H54 (cell line): ENCODE measurements around the gene ERCC6L2.

Source experiments
- DNase-seq: peaks from one replicate; pipeline ENCODE4 v3.0.0; 2011; ENCODE audit warnings: low spot score, mixed read lengths; ENCODE audit not compliant: insufficient read length
- FAIRE-seq: peaks from 3 replicates; lab custom pipeline; 2011; peaks lifted over from hg19 to GRCh38; lab: Jason Lieb, UNC
- POLR2A ChIP-seq: IDR thresholded peaks from 2 replicates; pipeline ENCODE4 v1.6.1; 2011; ENCODE audit warnings: low read depth, mild to moderate bottlenecking, low read length

Gene ERCC6L2

GRCh38 chr9:95875305-95876137 lies at the start of gene ERCC6L2:
Gene ERCC6L2 (plus strand): TSS chr9:95875691. CDS start chr9:95876039, 348 bp downstream.
- peak; percentile 82 for TF ChIP-seq POLR2A
- DNase-seq (peak; percentile 96), FAIRE-seq (peak; percentile 99)

DNA sequence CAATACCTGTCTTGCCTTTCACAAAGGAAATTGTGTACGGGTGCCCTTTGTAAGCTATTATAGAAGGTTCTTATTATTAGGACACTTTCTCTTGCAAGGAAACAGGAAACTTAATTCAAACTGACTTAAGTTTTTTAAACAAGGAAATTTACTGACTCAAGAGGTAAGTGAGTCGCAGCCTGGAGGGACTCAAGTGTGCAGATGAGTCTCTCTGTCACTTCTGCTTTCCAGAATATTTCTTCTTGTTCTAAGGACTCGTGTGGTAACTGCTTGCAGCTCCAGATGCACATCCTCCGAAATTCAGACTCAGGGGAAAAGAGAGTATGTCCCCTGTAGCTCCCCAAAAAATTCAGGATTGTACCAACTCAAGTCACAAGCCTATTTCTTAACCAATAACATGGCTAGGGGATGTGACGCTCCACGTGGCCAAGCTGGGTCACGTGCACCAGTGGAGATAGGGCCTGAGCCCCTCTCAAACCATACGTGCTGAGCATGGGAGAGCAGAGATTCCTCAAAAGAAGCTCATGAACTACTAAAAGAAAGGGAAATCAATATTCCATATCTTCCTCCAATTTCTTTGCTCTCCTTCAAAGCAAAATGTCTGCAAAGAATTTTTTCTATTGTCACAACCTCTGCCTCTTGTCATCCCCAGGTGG lies 49.2 kb upstream of the ERCC6L2 start:
- FAIRE-seq: no peak
- no peak for TF ChIP-seq POLR2A
- no peak for DNase-seq

DNA sequence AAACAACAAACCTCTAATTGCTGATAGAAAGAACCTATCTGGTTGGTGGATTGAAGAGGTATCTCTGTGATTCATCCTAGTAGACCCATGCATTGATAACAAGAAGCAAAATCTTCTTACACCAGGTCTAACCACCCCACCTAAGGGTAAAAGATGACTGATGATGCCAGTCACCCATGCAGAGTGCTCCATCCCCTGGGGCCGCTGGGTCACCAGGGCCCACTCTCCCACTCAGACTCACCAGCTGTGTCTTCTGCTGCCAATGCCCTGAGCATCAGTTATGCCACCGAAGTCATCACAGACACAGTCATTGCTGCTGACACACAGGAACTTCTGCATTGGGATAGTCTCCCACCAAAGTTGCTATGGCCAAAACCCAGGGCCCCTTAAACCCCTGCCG lies 44.7 kb upstream of the ERCC6L2 start:
- DNase-seq (no peak), FAIRE-seq (no peak)
- no peak for TF ChIP-seq POLR2A

DNA sequence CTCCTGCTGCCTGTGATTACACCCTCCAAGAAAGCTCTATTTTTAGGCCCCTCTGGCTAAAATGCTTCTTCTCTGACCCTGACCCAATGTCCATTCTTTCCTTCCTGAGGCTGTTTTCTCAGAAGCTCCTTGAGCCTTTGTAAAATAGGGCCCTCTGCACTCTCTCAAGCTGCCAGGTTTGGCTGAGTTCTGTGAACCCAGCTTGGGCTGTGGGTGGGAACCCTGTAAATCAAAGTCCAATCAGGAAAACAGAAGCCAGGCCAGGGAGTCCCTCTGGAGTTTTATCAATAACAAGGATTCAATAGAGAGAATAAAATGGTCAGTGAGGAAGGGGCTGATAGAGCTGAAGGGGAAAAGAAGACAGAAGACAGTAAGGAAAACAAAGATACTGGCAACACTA lies 43.7 kb upstream of the ERCC6L2 start:
- DNase-seq (no peak), FAIRE-seq (no peak)
- TF ChIP-seq POLR2A: no peak

- FAIRE-seq (no peak), DNase-seq (no peak)
- TF ChIP-seq POLR2A: no peak
These were observed 41.8 kb upstream of the ERCC6L2 start for GRCh38 chr9:95833546-95834178.

DNA sequence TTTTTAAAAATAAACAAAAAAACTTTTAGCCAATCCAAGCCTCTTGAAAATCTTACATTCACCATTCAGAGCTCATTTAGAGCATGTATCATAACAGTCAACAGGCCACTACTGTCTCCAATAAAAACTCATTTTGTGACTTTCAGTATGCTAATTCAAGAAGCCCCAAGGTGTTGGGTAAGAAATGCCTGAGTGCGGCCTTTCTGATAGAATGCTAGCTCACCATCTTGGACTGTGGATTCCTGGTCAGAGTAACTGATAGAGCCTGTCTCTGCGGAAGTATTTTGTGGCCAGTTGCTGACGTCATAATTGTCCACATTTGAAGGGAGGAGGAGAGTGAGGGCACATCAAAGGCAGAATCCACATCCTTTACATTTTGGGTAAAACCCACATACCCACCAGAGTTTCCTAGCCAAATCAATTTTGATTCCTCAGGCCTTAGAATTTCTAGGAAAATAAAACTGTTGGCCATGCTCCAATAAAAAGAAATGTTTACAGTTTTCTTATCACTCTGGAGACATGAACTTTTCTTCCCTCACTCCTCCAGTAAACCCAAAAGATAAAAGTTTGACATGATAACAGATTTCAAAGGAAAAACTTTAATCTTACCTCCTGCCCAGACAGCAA lies 41.1 kb upstream of the ERCC6L2 start:
- no peak for FAIRE-seq
- TF ChIP-seq POLR2A: no peak
- DNase-seq: no peak

- no peak for FAIRE-seq
- no peak for TF ChIP-seq POLR2A
- DNase-seq: no peak
These were observed 40.1 kb upstream of the ERCC6L2 start for GRCh38 chr9:95835393-95835792.

GRCh38 chr9:95836072-95836471 lies 39.4 kb upstream of the ERCC6L2 start:
- no peak for TF ChIP-seq POLR2A
- DNase-seq (no peak), FAIRE-seq (no peak)

DNA sequence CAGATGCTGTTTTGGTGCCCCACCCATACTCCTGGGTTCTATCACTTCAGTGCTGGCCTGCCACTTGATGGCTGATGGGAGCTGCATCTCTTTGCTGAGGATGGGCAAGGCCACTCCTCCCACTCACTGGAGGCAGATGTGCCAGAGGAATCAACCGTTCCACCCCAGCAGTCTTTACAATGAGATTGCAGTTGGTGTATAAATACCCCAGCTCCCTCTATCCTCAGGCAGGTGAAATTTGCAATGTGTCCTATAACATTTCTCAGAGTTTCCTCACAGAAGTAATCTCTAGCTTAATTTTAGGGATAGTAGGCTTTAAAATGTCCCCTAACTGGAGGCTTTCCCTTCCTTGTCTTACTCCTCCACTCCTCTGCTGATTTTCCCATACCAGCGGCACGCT lies 36.5 kb upstream of the ERCC6L2 start:
- DNase-seq (no peak), FAIRE-seq (no peak)
- TF ChIP-seq POLR2A: no peak

- no peak for DNase-seq
- no peak for TF ChIP-seq POLR2A
- no peak for FAIRE-seq
These were observed 35.4 kb upstream of the ERCC6L2 start for GRCh38 chr9:95840074-95840473.

- DNase-seq (no peak), FAIRE-seq (no peak)
- TF ChIP-seq POLR2A: no peak
These were observed 34.1 kb upstream of the ERCC6L2 start for GRCh38 chr9:95841377-95841776.

DNA sequence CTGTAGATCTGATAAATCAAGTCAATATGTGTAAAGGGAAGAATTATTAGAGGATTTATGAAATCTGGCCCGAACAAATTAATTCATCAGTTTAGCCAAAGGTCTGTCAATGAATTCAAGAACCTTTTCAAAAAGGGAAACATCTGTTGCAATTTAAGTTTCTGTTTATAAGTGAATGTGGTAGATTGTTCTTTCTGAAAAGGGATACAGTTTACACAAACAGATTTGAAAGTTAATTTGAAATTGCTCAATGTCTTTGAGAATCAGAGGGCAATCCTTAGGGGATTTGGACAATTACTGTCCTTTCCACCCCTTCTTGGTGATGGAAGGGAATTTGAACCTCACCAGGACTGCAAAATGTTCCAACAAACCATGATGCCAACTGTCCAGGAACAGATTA lies 29.7 kb upstream of the ERCC6L2 start:
- TF ChIP-seq POLR2A: no peak
- FAIRE-seq: peak; percentile 69
- no peak for DNase-seq

GRCh38 chr9:95848764-95849163 lies 26.7 kb upstream of the ERCC6L2 start:
- no peak for DNase-seq
- peak; percentile 58 for FAIRE-seq
- TF ChIP-seq POLR2A: no peak
